ENCODE measurements around the gene EPB42. TPM values are rescaled to one million over a fixed set of nuclear protein-coding genes. Genes with fewer than 3 reads are reported as not detected.

Gene EPB42
- polyA plus RNA-seq, 1 donor (not counting 4 experiments of a cell fraction or from before 2014, with no cell fraction given): not detected

GRCh38 chr15:43212951-43213350 lies 7.9 kb downstream of the EPB42 start:
- Histone ChIP-seq H3K4me2 (ENCODE audit: control insufficient read depth, extremely low read depth, insufficient read depth, low read depth, low read length) (no peak overlapping the region), H3K79me2 (ENCODE audit: control insufficient read depth, insufficient read depth, low read length) (no peaks in the 10 kb centered on the region), H3K27ac (ENCODE audit: control insufficient read depth, insufficient read depth, low read length) (no peak overlapping the region), H3K9ac (ENCODE audit: control insufficient read depth, extremely low read depth, insufficient read depth, low read length) (no peak overlapping the region), H3K36me3 (ENCODE audit: control insufficient read depth in 2 of 2, extremely low read depth in 1 of 2, insufficient read depth in 2 of 2, low read length in 2 of 2) (no peaks in the 10 kb centered on the region), H2AFZ (ENCODE audit: control insufficient read depth, low read length) (no peak overlapping the region), H3K9me3 (ENCODE audit: control insufficient read depth, low read depth, low read length) (no peaks in the 10 kb centered on the region), H3K4me3 (ENCODE audit: control insufficient read depth in 2 of 3, extremely low read depth in 1 of 3, insufficient read depth in 2 of 3, low read depth in 1 of 3, low read length in 3 of 3) (no peak overlapping the region), H3K9me1 (ENCODE audit: control insufficient read depth, extremely low read depth, insufficient read depth, low read length) (no peaks in the 10 kb centered on the region), H3K27me3 (ENCODE audit: control insufficient read depth, extremely low read depth, insufficient read depth, low read length) (peaks cover 12% of the 10 kb centered on the region), H3K4me1 (ENCODE audit: control insufficient read depth, extremely low read depth, insufficient read depth, low read length) (no peaks in the 10 kb centered on the region), H4K20me1 (ENCODE audit: control insufficient read depth, extremely low read depth, insufficient read depth, low read length) (no peaks in the 10 kb centered on the region)
- dilution Hi-C loops (cut with MboI; ENCODE audit: extremely low pct_ligation_motif_present, low sequenced_read_pairs): no loop called here
- no peak for TF ChIP-seq CTCF (optimal IDR thresholded peaks at IDR 0.05 in 1 of 3, IDR thresholded peaks at IDR 0.05 in 1 of 3, conservative IDR thresholded peaks at IDR 0.05 in 1 of 3; ENCODE audit: extremely low read depth in 1 of 3, insufficient read depth in 2 of 3, low read length in 3 of 3)
- TF ChIP-seq EZH2 (IDR thresholded peaks at IDR 0.05; ENCODE audit: low read length): no peak
- DNase-seq (ENCODE audit: low read depth, low spot score) (no peak), FAIRE-seq (no peak)

- no peak for FAIRE-seq
- H3K36me3 ChIP-seq (ENCODE audit: control insufficient read depth in 2 of 2, extremely low read depth in 1 of 2, insufficient read depth in 2 of 2, low read length in 2 of 2): no peaks in the 10 kb centered on the region
- H3K9me3 ChIP-seq (ENCODE audit: control insufficient read depth, low read depth, low read length): no peaks in the 10 kb centered on the region
- no peaks in the 10 kb centered on the region for H3K4me1 ChIP-seq (ENCODE audit: control insufficient read depth, extremely low read depth, insufficient read depth, low read length)
- H3K27ac ChIP-seq (ENCODE audit: control insufficient read depth, insufficient read depth, low read length): no peak overlapping the region
- H3K9me1 ChIP-seq (ENCODE audit: control insufficient read depth, extremely low read depth, insufficient read depth, low read length): no peaks in the 10 kb centered on the region
- H3K9ac ChIP-seq (ENCODE audit: control insufficient read depth, extremely low read depth, insufficient read depth, low read length): no peak overlapping the region
- dilution Hi-C loops (cut with MboI; ENCODE audit: extremely low pct_ligation_motif_present, low sequenced_read_pairs): no loop called here
- H2AFZ ChIP-seq (ENCODE audit: control insufficient read depth, low read length): no peak overlapping the region
- no peaks in the 10 kb centered on the region for H4K20me1 ChIP-seq (ENCODE audit: control insufficient read depth, extremely low read depth, insufficient read depth, low read length)
- TF ChIP-seq EZH2 (IDR thresholded peaks at IDR 0.05; ENCODE audit: low read length) (no peak), CTCF (optimal IDR thresholded peaks at IDR 0.05 in 1 of 3, IDR thresholded peaks at IDR 0.05 in 1 of 3, conservative IDR thresholded peaks at IDR 0.05 in 1 of 3; ENCODE audit: extremely low read depth in 1 of 3, insufficient read depth in 2 of 3, low read length in 3 of 3) (no peak)
- DNase-seq (ENCODE audit: low read depth, low spot score): no peak
- no peak overlapping the region for H3K4me3 ChIP-seq (ENCODE audit: control insufficient read depth in 2 of 3, extremely low read depth in 1 of 3, insufficient read depth in 2 of 3, low read depth in 1 of 3, low read length in 3 of 3)
- H3K4me2 ChIP-seq (ENCODE audit: control insufficient read depth, extremely low read depth, insufficient read depth, low read depth, low read length): no peak overlapping the region
- H3K79me2 ChIP-seq (ENCODE audit: control insufficient read depth, insufficient read depth, low read length): no peaks in the 10 kb centered on the region
- peaks cover 13% of the 10 kb centered on the region for H3K27me3 ChIP-seq (ENCODE audit: control insufficient read depth, extremely low read depth, insufficient read depth, low read length)
Measured at GRCh38 chr15:43212299-43212698, 8.5 kb downstream of the EPB42 start.
